Omental fat pad (tissue), 4 donors: Measurements from ENCODE around the gene MAGI2. TPM values are rescaled to one million over a fixed set of nuclear protein-coding genes. Genes with fewer than 3 reads are reported as not detected.

ENCODE experiments used
- ATAC-seq: fragments of 150-250 bp; one replicate; pipeline ENCODE4 v1.9.1; 2016; ENCODE audit warnings: mild to moderate bottlenecking, moderate library complexity; ENCODE audit not compliant: low FRiP score
- DNase-seq: peaks from one replicate; pipeline ENCODE4 v3.0.0-alpha.2; 2019; ENCODE audit warnings: low spot score
- CTCF ChIP-seq, 3 donors: fragments of 450-650 bp; IDR thresholded peaks; one replicate each; pipeline ENCODE4 v1.5.1; 2016 to 2017; ENCODE audit warnings: antibody characterized with exemption in 3 of 3, mild to moderate bottlenecking in 3 of 3, moderate library complexity in 2 of 3
- total RNA-seq, 4 donors: library from RNA; depleted of rRNA; stranded (reverse); fragments of >200 nt; gene quantifications; one replicate each; pipeline ENCODE4 v1.1.0, GENCODE V29; 2016

MAGI2 gene
- total RNA-seq, 4 donors from 2014 or later = 9.3 to 20.6 (median 13.2) TPM

- TF ChIP-seq CTCF (IDR thresholded peaks at IDR 0.05) = no peak
- ATAC-seq = no peak
- DNase-seq = no peak
Observed at GRCh38 chr7:78092331-78092730, 1361.1 kb downstream of the MAGI2 start.

GRCh38 chr7:78090616-78091015 lies 1362.9 kb downstream of the MAGI2 start:
- ATAC-seq (no peak), DNase-seq (no peak)
- TF ChIP-seq CTCF (IDR thresholded peaks at IDR 0.05) = no peak

GRCh38 chr7:78083476-78084120 lies 1369.9 kb downstream of the MAGI2 start:
- ATAC-seq (no peak), DNase-seq (no peak)
- no peak for TF ChIP-seq CTCF (IDR thresholded peaks at IDR 0.05)

- ATAC-seq (no peak), DNase-seq (no peak)
- no peak for TF ChIP-seq CTCF (IDR thresholded peaks at IDR 0.05)
Observed at GRCh38 chr7:78082556-78082955, 1370.9 kb downstream of the MAGI2 start.

- DNase-seq (no peak), ATAC-seq (no peak)
- no peak for TF ChIP-seq CTCF (IDR thresholded peaks at IDR 0.05)
Observed at GRCh38 chr7:78081888-78082287, 1371.6 kb downstream of the MAGI2 start.

GRCh38 chr7:78081344-78081743 lies 1372.1 kb downstream of the MAGI2 start:
- no peak for ATAC-seq
- no peak for TF ChIP-seq CTCF (IDR thresholded peaks at IDR 0.05)
- no peak for DNase-seq

GRCh38 chr7:78080811-78081210 lies 1372.7 kb downstream of the MAGI2 start:
- ATAC-seq = no peak
- TF ChIP-seq CTCF (IDR thresholded peaks at IDR 0.05) = no peak
- no peak for DNase-seq
